NB4 (cell line): Measurements from ENCODE around the gene PVR.
"Not testable (repeated sequence)": the region's sequence is repeated elsewhere in the genome, so short reads cannot be mapped to it uniquely, and the experiment has no call there.

Experiments
- DNase-seq: peaks from one replicate; pipeline ENCODE4 v3.0.0; 2010; ENCODE audit warnings: low read depth
- H3K4me3 ChIP-seq: one replicate; pipeline ENCODE4 v1.5.1; 2011; ENCODE audit warnings: mild to moderate bottlenecking, low read depth, low read length, moderate library complexity
- MYC ChIP-seq: IDR thresholded peaks from 2 replicates; pipeline ENCODE4 v1.6.1; 2011; ENCODE audit warnings: low read depth, low read length
- POLR2A ChIP-seq: IDR thresholded peaks from 2 replicates; pipeline ENCODE4 v1.6.1; 2011; ENCODE audit warnings: mild to moderate bottlenecking; ENCODE audit not compliant: insufficient read length; ENCODE audit errors: extremely low read depth
- TF ChIP-seq, protein P1 (sequence below): IDR thresholded peaks from 2 replicates; pipeline ENCODE4 v1.6.1; 2011; ENCODE audit warnings: low read depth, low read length
- TF ChIP-seq, protein P2 (sequence below): IDR thresholded peaks from one replicate; pipeline ENCODE4 v1.5.1; 2012; ENCODE audit warnings: low read depth, low read length

PVR gene

GRCh38 chr19:44621367-44621766 is 22.3 kb upstream of the PVR start:
- no peak overlapping the region for H3K4me3 ChIP-seq
- no peak for DNase-seq
- TF ChIP-seq MYC (no peak), POLR2A (no peak)
- TF ChIP-seq, protein P1, sequence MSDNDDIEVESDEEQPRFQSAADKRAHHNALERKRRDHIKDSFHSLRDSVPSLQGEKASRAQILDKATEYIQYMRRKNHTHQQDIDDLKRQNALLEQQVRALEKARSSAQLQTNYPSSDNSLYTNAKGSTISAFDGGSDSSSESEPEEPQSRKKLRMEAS = no peak
- TF ChIP-seq, protein P2, sequence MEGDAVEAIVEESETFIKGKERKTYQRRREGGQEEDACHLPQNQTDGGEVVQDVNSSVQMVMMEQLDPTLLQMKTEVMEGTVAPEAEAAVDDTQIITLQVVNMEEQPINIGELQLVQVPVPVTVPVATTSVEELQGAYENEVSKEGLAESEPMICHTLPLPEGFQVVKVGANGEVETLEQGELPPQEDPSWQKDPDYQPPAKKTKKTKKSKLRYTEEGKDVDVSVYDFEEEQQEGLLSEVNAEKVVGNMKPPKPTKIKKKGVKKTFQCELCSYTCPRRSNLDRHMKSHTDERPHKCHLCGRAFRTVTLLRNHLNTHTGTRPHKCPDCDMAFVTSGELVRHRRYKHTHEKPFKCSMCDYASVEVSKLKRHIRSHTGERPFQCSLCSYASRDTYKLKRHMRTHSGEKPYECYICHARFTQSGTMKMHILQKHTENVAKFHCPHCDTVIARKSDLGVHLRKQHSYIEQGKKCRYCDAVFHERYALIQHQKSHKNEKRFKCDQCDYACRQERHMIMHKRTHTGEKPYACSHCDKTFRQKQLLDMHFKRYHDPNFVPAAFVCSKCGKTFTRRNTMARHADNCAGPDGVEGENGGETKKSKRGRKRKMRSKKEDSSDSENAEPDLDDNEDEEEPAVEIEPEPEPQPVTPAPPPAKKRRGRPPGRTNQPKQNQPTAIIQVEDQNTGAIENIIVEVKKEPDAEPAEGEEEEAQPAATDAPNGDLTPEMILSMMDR = no peak

DNA sequence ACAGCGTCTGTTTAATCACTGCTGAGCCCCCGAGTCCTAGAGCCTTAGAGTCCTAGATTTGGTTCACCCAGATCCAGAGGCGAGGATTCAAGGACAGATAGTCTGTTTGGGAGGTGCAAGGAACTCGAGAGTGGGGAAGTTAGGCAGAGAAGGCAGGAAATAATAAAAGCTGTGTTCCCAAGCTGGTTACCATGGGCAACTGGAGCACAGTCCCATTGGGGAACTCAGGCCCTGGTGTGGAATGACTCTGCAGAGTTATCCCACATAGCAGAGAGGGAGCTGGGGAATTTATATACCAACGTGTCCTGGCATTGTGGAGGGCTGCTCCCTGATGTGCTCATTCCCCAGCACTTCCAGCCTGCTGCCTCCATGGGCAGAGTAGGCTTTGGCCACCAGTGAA is 20.6 kb upstream of the PVR start:
- H3K4me3 ChIP-seq = no peak overlapping the region
- no peak for TF ChIP-seq POLR2A
- TF ChIP-seq, protein P2 = no peak
- TF ChIP-seq, protein P1 = no peak
- no peak for TF ChIP-seq MYC
- peak; percentile 65 for DNase-seq

- DNase-seq = no peak
- H3K4me3 ChIP-seq = no peak overlapping the region
- TF ChIP-seq, protein P2 = no peak
- TF ChIP-seq POLR2A = no peak
- TF ChIP-seq, protein P1 = no peak
- TF ChIP-seq MYC = no peak
Observed at GRCh38 chr19:44623626-44624025, 20.1 kb upstream of the PVR start.

- no peak overlapping the region for H3K4me3 ChIP-seq
- TF ChIP-seq, protein P1 = no peak
- TF ChIP-seq, protein P2 = no peak
- TF ChIP-seq POLR2A = no peak
- TF ChIP-seq MYC = no peak
- DNase-seq = no peak
Observed at GRCh38 chr19:44624840-44625354, 18.8 kb upstream of the PVR start.

GRCh38 chr19:44625637-44626036 is 18.1 kb upstream of the PVR start:
- not testable (repeated sequence) for H3K4me3 ChIP-seq, DNase-seq

DNA sequence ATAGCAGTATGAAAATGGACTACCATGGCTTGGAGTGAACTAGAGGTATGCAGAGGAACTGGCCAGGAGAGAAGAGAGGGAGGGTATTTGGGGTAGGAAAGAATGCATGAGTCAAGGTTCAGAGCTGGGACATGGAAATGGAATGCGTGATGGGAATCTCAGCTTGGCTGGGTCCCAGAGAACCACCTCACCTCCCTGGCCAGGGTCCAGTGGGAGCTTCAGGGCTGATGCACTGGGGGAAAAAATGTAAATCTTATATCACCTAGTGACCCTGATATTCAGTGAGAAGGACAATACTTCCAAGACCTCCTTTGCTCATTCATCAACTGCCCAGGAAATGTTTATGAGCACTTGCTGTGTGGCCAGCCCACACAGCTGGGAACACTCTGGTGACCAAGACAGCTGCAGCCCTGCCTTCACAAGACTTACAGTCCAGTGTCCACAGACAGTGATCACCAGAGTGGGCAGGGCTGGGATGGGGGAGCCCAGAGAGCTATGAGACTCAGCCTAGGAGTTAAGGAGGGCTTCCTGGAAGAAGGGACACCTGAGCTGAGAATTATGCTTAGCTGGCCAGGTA is 17.6 kb upstream of the PVR start:
- no peak for TF ChIP-seq POLR2A
- TF ChIP-seq MYC = no peak
- TF ChIP-seq, protein P2 = no peak
- TF ChIP-seq, protein P1 = no peak
- no peak for DNase-seq

More for the DNA sequence above, 17.6 kb upstream of the PVR start:
- H3K4me3 ChIP-seq = no peak overlapping the region
